Fibroblast of skin of right quadriceps (primary cell): ENCODE data around the gene TMEM239.
A peak's percentile ranks its signal among the peaks of the same experiment; 100 is the strongest.
"Not testable (repeated sequence)": the region's sequence is repeated elsewhere in the genome, so short reads cannot be mapped to it uniquely, and the experiment has no call there.

Experiments used
- DNase-seq: peaks from one replicate; pipeline ENCODE4 v3.0.0-alpha.2; 2013

TMEM239 gene

DNA sequence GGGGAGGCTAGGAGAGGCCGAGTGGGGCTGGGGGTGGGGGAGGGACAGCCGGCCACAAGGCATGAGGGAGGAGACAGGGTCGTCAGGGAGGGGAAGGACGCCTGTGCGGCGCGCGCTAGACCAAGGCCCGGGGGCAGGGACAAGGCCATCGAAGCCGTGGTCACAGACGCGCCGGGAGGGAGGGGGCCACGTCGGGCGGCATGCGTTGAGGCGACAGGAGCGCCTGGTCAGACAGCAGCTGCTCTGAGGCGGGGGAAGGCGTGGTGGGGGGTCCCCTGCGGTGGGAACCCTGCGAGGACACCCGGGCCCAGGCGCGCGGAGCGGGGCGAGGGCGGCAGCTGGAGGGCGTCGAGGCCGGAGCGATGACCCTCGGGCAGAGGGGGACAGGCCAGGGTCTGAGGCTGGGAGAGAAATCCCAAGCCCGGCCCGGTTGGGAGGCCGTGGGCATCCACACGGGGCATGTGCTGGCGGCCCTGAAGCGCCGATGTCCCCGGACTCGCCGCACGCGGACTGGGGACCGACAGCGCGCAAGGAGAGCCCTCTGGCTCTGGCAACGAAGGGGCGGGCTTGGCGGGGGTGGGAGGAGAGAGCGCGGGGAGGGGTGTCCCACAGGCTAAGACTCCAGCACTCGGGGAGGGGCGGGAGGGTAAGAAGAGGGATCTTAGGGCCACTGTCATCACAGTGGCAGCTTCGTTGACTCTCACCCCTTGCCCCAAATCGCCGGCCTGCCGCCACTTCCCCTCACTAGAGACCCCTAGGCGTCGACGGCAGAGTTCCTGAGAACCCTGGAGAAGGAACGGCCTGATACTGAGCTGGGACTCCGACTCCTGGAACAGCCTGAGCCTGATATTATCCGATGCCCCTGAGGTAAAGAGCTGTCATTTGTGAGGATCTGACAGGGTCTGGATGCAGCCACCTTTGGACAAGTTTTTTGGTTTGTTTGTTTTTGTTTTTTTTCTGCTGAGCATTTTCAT, 5.0 kb downstream of the TMEM239 start:
- no peak for DNase-seq

DNA sequence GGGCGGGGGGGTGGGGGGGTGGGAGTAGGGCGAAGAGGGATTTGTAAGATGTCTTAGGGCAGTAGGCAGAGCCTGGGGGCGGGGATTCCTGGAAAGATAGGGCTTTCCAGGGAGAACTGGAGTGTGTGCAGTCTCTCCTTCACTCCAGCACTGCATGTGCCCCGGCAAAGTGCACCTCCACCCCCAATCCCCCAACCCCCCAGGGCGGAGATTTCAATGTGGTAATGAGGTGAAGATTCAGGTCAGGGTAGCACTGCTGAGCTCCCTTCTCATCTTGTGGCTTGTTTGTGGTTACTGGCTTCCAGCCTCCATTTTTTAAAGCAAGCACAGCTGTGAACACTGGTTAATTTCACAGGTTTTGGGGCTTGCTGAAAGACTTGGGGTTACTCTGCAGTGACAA, 5.9 kb downstream of the TMEM239 start:
- DNase-seq, result peak; percentile 67

DNA sequence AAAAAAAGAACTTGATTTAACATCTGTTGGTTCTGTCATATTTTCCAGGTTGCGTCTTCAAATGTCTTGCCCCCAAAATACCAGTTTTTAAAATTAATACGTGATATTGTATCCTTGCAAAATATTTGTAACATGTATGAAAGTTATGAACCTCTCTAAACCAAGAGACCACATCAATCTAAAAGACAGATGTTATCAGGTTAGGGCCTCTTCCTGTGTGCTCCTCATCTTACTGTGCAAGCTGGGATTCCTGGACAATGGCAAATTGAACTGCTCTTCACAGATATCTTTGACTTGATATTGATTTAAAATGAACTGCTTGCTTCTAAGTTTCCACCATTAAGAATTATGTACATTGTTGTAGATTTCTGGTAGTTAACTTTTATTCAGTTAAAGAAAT, 9.6 kb downstream of the TMEM239 start:
- no peak for DNase-seq

DNA sequence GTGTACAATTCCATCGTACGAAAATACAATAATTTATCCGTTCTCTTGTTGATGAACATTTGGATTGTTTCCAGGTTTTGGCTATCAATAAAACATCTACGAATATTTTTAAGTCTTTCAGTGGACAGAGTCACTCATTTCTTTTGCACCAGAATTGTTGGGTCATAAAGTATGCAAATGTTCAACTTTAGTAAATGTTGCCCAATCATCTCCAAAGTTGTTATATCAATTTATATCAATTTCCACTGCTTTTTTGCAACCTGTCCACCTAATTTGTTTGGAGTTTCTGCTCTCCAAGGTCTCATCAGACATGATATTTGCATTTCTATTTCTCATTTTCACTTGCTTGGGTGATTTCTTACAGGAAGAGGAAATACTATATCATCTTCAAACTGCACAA, 10.5 kb downstream of the TMEM239 start:
- no peak for DNase-seq

DNA sequence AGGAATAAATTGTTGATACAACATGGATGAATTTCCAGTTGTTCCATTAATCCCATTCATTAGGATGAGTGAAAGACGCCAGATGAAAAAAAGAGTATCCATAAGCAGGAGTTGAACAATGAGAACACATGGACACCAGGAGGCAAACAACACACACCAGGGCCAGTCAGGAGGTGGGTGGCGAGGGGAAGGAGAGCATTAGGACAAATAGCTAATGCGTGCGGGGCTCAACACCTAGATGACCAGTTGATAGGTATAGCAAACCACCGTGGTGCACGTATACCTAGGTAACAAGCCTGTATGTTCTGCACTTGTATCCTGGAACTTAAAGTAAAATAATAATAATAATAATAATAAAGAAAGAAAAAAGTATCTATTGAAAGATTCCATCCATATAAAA, 13.2 kb downstream of the TMEM239 start:
- DNase-seq, result no peak

DNA sequence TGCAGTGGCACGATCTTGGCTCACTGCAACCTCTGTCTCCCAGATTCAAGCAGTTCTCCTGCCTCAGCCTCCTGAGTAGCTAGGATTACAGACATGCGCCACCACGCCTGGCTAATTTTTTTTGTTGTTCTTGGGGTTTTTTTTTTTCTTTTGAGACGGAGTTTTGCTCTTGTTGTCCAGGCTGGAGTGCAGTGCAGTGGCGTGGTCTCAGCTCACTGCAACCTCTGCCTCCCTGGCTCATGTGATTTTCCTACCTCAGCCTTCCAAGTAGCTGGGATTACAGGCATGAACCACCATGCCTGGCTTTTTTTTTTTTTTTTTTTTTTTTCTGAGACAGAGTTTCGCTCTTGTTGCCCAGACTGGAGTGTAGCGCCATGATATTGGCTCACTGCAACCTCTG, 15.0 kb downstream of the TMEM239 start:
- not testable (repeated sequence) for DNase-seq

DNA sequence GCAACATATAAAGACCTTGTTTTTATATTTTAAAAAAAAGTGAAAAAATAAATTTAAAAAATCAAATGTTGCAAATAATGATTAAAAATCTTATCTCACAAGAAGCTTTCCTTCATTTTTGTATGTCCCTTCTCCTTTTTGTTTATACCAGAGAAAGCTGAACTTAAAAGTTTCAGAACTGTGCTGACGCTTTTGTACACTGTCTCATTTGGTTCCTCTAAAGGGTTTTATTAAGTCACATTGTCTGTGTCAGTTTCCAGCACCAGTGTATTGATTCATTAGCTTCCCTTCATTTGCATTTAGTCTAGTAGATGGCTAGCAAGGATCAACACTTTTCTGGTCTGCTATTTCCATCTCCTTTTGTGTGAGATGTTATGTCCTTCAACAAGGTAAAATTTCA, 17.6 kb downstream of the TMEM239 start:
- DNase-seq, result no peak

DNA sequence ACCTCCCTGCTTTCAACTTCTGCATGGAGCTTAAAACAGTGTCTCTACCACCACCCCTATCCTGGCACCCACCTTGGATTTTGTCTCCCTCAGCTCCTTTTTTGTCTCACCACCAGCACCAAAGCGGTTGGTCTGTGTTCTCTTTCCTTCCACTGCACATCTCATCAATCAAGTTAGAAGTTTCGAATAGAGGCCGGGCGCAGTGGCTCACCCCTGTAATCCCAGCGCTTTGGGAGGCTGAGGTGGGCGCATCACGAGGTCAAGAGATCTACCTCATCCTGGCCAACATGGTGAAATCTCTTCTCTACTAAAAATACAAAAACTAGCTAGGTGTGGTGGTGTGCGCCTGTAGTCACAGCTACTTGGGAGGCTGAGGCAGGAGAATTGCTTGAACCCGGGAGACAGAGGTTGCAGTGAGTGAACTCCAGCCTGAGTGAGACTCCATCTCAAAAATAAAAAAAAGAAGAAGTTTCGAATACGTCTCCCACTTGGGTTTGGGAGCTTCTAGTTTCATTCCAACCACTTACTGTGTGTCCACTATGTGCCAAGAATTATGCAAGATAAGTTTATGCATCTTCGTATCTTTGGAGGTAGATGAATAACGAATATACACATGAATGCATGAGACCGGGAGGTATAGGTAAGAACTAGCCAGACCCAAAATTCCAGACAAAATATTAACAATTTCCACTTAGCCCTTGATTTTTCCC, 18.4 kb downstream of the TMEM239 start:
- DNase-seq, result no peak

DNA sequence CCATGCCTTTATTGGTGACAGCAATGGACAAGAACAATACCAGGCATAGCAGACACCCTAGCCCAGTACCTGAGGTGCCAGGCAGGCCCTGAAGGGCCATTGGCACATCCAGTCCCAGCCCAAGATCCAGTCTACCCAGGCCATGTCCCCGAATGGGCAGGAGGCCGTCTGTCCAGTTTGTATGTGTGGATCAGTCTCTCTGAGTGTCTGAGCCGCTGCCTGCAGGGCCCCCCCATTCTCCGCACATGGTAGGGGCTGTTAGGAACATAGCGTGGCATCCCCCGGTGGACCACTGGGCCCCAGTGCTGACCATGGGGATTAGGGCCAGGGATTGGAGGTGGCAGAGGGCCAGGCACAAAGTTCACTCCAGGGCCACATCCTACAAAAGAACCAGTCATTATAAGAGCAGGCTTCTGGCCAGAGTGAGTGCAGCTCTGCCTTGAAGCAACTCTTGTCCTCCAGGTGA, 19.2 kb downstream of the TMEM239 start:
- DNase-seq, result no peak

DNA sequence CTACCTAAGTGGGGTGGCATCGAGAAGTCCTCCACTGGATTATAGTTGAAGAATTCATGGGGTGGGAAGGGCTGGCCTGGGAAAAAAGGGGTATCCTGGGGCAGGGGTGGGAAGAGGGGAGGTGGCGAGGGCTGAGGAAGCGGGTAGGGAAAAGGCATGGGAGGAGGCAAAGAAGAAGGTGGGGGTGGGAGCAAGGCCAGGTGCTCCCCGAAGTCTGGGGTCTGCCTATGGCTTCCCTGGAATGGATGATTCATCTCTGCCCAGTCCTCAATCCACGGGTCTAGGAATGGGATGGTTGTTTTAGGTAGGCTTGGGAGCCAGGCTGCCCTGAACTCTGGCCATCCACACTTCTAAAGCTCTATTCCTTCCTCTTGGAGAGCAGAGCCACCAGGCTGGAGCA, 19.9 kb downstream of the TMEM239 start:
- DNase-seq, result no peak

DNA sequence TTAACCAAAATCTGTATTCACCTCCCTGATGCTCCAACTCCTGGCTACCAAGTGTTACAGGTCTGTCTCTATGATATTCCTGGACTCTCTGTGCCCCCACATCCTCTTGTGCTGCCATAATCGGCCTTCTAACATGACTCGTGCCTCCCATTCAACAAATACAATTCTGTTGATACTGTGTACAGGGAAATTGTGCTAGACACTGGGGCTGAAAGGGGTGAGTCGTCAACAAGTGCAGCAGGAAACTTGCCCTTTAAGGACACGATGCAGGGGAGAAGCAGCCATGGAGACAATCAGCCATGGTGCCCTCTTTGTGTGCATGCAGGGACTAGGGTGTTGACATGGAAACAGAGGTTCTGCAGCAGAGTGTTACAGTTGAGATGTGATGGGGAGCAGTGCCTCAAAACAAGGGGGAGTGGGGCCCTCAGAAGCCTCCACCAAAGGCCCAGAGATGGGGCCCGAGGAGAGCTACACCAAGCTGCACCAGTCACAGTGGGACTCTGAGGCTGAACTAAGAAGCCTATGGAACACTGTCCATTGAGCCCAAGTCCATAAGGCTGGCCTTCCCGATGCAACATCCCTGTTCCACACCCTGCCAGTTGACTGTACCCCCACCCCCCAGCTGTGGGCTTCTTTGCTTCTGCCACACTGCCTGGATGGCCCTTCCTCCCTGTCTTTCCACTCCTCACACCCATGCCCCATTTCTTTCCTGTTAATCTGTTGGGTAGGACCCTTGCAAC, 21.2 kb downstream of the TMEM239 start:
- DNase-seq, result no peak

DNA sequence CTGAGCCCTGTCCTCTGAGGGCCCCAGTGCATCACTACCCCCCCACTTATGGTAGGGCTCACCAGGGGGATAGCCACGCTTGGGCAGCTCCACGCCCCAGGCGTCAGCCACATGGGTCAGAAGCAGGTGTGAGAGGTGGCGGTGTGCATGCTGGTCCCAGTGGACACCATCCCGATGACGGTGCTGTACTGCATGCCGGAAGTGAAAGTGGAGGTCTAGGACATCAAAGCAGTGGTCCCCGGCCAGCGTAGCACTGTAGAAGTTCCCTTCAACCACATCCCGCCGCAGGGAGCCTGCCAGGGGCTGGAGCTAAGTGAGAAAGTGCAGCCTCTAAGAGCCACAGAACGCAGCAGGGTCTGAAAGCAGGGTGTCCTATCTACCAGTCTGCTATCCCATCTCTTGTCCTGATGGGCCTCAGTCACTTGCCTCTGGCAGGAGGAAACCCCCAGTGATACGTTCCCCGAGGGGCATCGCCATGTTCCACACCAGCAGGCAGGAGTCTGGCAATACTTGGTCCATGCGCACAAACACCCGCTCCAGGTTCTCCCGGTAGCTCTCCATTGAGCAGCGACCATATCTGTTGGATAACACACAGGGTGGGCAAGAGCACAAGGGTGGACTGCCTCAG, 22.1 kb downstream of the TMEM239 start:
- no peak for DNase-seq

DNA sequence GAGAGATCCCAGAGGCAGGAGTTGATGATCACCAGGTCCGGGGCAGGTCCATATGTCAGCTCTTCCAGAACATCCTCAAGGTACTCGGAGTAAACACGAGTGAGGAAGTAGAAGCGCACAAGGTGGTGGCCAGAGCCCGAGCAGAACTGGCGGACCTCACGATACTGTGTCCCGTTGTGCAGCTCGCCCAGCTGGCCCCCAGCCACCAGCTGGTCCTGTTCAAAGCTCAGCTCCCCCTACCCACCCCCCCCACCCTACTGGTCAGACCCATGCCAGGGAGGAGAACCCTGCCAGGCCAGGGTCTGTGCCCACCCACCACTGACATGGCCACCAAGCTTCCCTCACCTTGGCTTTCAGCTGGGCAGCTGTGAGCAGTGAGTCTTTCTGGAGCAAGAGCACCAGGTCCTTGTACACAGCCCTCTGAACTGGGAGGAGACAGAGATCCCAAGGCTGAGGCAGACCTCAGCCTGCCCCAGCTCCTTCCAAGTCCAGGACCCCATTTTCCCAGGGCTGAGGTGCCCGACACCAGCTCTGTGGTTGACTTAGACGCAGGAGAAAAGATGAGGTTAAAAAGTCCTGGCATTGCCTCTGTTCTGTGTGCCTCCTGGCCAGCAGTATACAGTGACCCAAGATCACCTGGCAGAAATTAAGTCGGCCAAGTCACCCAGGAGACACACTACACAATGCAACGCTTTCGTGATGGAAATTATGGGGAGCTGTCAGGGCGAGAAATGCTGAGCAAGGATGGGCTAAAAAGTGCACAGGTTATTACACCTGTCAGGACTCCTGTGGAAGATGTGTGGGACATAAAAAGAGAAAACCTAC, 22.9 kb downstream of the TMEM239 start:
- DNase-seq, result no peak

DNA sequence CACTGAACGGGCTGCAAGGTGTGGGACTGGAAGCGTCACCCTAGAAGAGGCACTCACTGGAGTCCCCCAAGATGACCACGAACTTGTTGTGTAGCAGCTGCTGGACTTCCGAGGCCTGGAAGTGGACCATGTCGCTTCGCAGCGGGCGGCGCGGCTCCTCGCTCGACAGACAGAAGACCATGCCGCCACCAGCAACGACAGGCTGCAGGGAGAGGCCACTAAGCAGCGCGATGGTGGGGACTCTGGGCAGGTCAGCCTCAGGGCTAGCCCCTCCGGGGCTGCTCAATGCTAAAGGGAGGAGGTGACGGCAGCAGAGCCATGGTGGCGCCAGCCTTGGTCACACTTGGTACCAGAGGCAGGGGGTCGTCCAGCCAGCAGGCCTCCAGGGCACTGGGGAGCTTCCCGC, 23.6 kb downstream of the TMEM239 start:
- DNase-seq, result no peak

DNA sequence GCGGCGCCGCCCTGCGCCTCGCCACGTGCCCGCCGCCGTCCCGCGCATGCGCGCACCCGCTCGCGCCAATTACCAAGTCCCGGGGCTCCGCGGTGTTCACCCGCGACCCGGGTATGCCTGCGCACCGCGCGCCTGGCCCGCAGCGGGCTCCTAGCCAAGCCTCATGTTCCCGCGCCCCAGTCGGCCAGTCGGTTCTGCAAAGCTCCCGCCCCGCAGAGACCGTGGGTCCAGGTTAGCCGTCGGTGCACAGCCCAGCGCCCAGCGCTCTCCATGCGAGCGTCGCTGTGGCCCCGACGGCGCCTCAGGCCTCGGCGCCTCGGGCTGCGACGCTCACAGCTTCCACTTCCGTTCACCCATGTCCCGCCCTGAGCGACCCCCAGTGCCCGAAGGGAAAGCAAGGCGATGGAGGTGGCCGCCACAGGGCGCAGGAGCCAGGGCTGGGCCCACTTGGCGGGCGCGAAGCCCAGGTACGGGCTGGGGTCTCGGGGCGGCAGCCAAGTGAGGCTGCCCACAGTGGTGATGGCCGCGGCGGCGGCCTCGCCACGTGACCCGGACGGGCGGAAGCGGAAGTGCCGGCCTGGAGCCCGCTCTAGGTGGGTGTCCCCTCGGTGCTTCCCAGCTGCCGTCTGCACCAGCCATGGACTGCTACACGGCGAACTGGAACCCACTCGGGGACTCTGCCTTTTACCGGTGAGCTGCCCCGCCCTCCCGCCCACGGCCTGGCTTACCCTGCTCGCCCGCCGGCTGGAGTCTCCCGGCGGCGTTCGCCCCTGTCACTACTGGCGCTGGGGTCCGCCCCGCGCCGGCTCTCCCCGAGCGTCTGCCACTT, 24.2 kb downstream of the TMEM239 start, which contains the start of the genes PCED1A and VPS16:
TSS of gene PCED1A (minus strand) at position 518 of the 829 bp plus-strand sequence. CDS start 743 bp downstream, outside the sequence.
TSS of gene VPS16 (plus strand) at position 608 of the 829 bp plus-strand sequence. CDS start at position 638, 30 bp downstream.
- DNase-seq, result peak; percentile 87

DNA sequence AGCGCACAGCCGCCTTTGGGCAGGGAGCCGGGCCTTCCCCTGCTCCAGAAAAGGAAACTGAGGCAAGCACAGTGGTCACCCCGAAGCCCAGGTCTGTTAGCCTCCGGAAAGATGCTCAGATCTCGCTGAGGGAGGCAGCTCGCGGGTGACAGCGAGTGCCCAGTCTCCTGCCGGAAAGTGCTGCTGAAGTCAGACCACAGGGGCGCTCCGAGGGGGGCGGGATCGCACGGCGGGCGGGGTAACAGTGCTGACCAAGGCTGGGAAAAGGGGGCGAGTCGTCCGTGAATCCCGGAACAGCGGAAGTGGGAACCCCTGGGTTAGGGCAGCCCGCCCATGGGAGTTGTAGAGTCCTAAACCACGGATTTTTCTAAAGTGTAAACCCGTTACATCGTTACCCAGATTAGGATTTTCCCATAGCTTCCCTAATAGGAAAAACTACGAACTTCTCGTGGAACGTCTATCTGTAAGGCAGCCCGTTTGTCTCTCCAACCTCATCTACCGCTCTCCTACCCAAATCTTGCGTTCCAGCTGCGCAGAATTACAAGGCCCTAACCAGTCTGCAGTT, 24.9 kb downstream of the TMEM239 start:
- peak; percentile 69 for DNase-seq

DNA sequence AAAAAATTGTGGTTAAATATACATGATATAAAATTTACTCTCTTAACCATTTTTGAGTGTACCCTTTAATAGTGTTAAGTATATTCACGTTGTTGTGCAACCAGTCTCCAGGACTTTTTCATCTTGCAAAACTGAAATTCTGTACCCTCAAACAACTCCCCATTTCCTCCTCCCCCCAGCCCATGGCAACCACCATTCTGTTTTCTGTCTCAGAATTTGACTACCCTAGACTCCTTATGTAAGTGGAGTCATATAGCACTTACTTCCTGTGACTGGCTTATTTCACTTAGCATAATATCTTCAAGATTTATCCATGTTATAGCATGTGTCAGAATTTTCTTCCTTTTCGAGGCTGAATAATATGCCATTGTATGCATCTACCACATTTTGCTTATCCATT, 29.4 kb downstream of the TMEM239 start:
- DNase-seq, result no peak

DNA sequence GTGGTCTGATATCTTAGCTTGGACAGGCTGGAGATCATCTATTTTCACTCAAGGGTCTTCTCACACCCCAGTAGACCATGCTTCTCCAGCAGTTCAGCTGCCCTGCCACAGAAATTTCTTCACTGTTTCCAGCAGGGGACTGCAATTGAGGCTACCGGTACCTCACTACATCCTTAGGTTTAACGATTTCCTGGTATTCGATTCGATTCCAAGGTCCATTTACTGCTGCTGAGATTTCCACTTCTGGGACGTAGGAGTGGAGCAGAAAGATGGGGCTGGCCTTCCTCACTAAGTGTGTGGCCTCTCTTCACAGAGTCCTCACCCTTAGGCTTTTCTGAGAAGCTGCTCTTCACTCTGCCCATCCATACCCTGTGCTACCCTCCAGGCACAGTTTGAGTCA, 30.5 kb downstream of the TMEM239 start:
- no peak for DNase-seq

DNA sequence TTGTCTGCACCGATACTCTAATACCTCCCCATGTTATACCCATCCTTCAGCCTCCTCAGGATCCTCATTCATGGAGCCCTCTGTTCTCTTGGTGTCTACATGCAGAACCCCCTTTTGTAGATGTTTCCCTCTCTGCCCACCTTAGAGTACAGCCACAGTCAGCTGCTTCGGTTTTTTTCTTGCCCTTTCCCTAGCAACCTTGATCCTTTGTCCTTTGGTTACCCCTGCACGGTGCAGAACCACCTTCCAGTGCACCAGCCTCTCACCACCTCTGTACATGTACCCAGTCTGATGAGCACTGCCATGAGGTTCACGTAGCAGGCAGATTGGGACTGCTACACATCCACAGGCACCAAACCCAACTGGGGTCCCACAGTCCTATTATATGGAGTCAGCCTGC, 31.6 kb downstream of the TMEM239 start:
- no peak for DNase-seq

DNA sequence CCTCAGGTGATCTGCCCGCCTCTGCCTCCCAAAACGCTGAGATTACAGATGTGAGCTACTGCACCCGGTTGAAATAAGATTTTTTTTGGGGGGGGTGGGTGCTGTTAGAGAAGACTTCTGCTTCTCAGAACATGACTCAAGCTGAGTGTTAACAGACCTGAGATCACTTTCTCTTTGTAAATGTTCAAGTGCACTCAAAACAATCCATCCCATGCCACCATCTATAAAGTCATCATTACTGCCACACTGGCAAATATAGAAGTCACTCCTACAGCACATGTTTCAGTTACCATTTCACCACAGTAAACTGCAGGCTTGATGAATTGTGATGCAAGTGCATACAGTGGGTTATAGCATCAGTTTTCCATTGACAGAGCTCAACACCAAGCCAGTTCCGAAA, 33.4 kb downstream of the TMEM239 start:
- no peak for DNase-seq
